ENCODE measurements around the gene CTPS1.

Gene CTPS1

DNA sequence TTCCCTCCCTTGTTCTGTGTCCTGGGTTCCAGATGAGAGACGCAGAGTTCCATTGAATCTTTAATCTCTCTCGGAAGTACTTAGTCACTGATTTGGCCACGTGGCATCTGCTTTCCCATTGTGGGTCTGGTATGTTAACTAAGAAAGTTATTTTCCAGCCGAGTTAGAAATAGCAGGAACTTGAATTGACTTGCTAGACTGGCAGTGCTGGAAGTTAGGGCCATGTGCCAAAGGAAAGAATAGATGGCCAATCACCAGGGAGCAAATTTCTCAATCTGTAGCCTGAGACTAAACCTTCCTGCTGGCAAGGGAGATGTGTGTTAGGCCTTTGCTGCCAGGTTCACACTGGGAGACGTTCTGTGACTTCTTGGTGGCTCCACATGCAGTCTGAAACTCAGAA, 66.2 kb downstream of the CTPS1 start:
- Histone ChIP-seq H3K4me3 (ENCODE audit: low read length) (no peak overlapping the region), H3K36me3 (replicated peaks; ENCODE audit: insufficient read depth, low read length) (no peaks in the 10 kb centered on the region), H3K9me2 (replicated peaks; ENCODE audit: insufficient read depth, low read length) (no peaks in the 10 kb centered on the region), H3F3A (ENCODE audit: insufficient read depth, low read length) (no peaks in the 10 kb centered on the region), H3K27ac (ENCODE audit: low read length) (no peak overlapping the region), H3K4me2 (ENCODE audit: low read depth, low read length) (no peak overlapping the region), H3K27me3 (replicated peaks; ENCODE audit: insufficient read depth, low read length) (no peaks in the 10 kb centered on the region), H4K20me1 (ENCODE audit: insufficient read depth, low read length) (no peaks in the 10 kb centered on the region), H3K9me3 (replicated peaks; ENCODE audit: insufficient read depth, low read length) (no peaks in the 10 kb centered on the region), H3K4me1 (ENCODE audit: low read length) (no peaks in the 10 kb centered on the region), H2AFZ (ENCODE audit: low read length) (no peak overlapping the region), H3K79me2 (ENCODE audit: low read length) (no peaks in the 10 kb centered on the region), H3K9ac (ENCODE audit: low read length) (no peak overlapping the region)
- TF ChIP-seq EZH2 (optimal IDR thresholded peaks at IDR 0.05; ENCODE audit: low read depth, low read length) (no peak), EZH2phosphoT487 (IDR thresholded peaks at IDR 0.05; ENCODE audit: low read length) (no peak)
- TF ChIP-seq, protein P1, sequence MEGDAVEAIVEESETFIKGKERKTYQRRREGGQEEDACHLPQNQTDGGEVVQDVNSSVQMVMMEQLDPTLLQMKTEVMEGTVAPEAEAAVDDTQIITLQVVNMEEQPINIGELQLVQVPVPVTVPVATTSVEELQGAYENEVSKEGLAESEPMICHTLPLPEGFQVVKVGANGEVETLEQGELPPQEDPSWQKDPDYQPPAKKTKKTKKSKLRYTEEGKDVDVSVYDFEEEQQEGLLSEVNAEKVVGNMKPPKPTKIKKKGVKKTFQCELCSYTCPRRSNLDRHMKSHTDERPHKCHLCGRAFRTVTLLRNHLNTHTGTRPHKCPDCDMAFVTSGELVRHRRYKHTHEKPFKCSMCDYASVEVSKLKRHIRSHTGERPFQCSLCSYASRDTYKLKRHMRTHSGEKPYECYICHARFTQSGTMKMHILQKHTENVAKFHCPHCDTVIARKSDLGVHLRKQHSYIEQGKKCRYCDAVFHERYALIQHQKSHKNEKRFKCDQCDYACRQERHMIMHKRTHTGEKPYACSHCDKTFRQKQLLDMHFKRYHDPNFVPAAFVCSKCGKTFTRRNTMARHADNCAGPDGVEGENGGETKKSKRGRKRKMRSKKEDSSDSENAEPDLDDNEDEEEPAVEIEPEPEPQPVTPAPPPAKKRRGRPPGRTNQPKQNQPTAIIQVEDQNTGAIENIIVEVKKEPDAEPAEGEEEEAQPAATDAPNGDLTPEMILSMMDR (IDR thresholded peaks at IDR 0.05; ENCODE audit: low read length) = no peak
- no peak for DNase-seq

DNA sequence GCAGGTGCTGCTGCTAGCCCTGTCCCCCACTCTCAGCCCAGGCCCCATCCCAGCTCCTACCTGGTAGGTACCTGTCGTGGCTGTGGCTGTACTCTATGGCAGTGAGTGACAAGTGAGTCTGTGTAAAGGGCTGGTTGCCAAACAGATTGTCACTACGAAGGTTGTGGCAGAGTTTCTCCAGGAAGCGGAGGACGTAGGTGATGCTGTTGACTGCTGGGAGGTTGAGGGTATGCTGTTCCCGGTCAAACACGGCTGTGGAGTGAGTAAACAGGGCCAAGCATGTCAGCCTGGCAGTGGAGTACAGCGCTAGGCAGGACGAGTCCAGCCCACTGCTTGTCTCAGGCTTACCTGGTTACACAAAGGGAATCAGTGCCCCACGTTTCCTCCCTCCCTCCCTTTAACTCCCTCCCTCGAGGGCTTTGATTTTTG, 66.9 kb downstream of the CTPS1 start:
- no peaks in the 10 kb centered on the region for H3F3A ChIP-seq (ENCODE audit: insufficient read depth, low read length)
- no peaks in the 10 kb centered on the region for H3K36me3 ChIP-seq (replicated peaks; ENCODE audit: insufficient read depth, low read length)
- no peaks in the 10 kb centered on the region for H4K20me1 ChIP-seq (ENCODE audit: insufficient read depth, low read length)
- H3K9ac ChIP-seq (ENCODE audit: low read length) = no peak overlapping the region
- no peaks in the 10 kb centered on the region for H3K4me1 ChIP-seq (ENCODE audit: low read length)
- H3K79me2 ChIP-seq (ENCODE audit: low read length) = no peaks in the 10 kb centered on the region
- H3K27me3 ChIP-seq (replicated peaks; ENCODE audit: insufficient read depth, low read length) = no peaks in the 10 kb centered on the region
- no peak overlapping the region for H2AFZ ChIP-seq (ENCODE audit: low read length)
- TF ChIP-seq, protein P1 (IDR thresholded peaks at IDR 0.05; ENCODE audit: low read length) = no peak
- TF ChIP-seq EZH2 (optimal IDR thresholded peaks at IDR 0.05; ENCODE audit: low read depth, low read length) (no peak), EZH2phosphoT487 (IDR thresholded peaks at IDR 0.05; ENCODE audit: low read length) (no peak)
- H3K4me3 ChIP-seq (ENCODE audit: low read length) = no peak overlapping the region
- H3K4me2 ChIP-seq (ENCODE audit: low read depth, low read length) = no peak overlapping the region
- DNase-seq = no peak
- H3K9me2 ChIP-seq (replicated peaks; ENCODE audit: insufficient read depth, low read length) = no peaks in the 10 kb centered on the region
- no peaks in the 10 kb centered on the region for H3K9me3 ChIP-seq (replicated peaks; ENCODE audit: insufficient read depth, low read length)
- no peak overlapping the region for H3K27ac ChIP-seq (ENCODE audit: low read length)

DNA sequence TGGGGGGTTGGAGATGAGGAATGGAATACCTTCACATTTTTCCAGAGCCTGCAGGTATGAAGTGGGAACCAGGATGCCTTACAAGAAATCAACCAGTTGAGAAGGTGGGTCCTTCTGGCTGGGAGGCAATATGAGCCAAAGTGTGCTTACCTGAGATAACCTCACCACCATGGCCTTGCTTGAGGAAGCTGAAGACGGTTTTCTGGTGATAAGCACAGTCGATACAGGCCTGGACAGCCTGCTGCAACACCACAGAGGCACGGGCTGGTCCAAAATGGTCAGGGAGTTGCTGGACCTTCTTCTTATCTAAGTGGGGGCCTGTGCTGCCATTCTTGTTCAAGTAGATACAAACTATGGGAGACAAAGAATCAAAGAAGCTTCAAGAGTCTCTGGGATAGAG, 69.0 kb downstream of the CTPS1 start:
- TF ChIP-seq, protein P1 (IDR thresholded peaks at IDR 0.05; ENCODE audit: low read length) = no peak
- TF ChIP-seq EZH2phosphoT487 (IDR thresholded peaks at IDR 0.05; ENCODE audit: low read length) (no peak), EZH2 (optimal IDR thresholded peaks at IDR 0.05; ENCODE audit: low read depth, low read length) (no peak)
- no peak overlapping the region for H3K9ac ChIP-seq (ENCODE audit: low read length)
- no peaks in the 10 kb centered on the region for H3K79me2 ChIP-seq (ENCODE audit: low read length)
- H3K4me2 ChIP-seq (ENCODE audit: low read depth, low read length) = no peak overlapping the region
- no peaks in the 10 kb centered on the region for H3K4me1 ChIP-seq (ENCODE audit: low read length)
- H4K20me1 ChIP-seq (ENCODE audit: insufficient read depth, low read length) = no peaks in the 10 kb centered on the region
- no peaks in the 10 kb centered on the region for H3K36me3 ChIP-seq (replicated peaks; ENCODE audit: insufficient read depth, low read length)
- DNase-seq = no peak
- no peaks in the 10 kb centered on the region for H3F3A ChIP-seq (ENCODE audit: insufficient read depth, low read length)
- H3K4me3 ChIP-seq (ENCODE audit: low read length) = no peak overlapping the region
- H3K27ac ChIP-seq (ENCODE audit: low read length) = no peak overlapping the region
- no peaks in the 10 kb centered on the region for H3K27me3 ChIP-seq (replicated peaks; ENCODE audit: insufficient read depth, low read length)
- H3K9me2 ChIP-seq (replicated peaks; ENCODE audit: insufficient read depth, low read length) = no peaks in the 10 kb centered on the region
- no peaks in the 10 kb centered on the region for H3K9me3 ChIP-seq (replicated peaks; ENCODE audit: insufficient read depth, low read length)
- no peak overlapping the region for H2AFZ ChIP-seq (ENCODE audit: low read length)

All from MM.1S (cell line).